Measurements from ENCODE around the gene MEX3D. TPM values are rescaled to one million over a fixed set of nuclear protein-coding genes. Genes with fewer than 3 reads are reported as not detected.

The MEX3D gene
- total RNA-seq, 1 donor from 2014 or later = 44.0 TPM

GRCh38 chr19:1598777-1599459, 30.8 kb upstream of the MEX3D start:
- peak; percentile 28 for DNase-seq (ENCODE audit: low read depth)

DNA sequence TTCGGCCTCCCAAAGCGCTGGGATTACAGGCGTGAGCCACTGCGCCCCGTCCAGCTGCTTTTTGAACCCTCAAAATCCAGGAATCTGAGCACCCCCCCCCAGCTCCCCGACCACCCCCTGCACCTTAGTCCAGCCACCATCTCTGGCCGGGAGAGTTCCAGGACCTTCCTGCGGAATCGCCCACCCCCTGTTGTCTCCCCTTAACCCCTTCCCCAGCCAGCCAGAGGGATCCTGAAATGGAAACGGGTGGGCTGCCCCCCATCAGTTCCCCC, 25.3 kb upstream of the MEX3D start:
- no peak for DNase-seq (ENCODE audit: low read depth)

DNA sequence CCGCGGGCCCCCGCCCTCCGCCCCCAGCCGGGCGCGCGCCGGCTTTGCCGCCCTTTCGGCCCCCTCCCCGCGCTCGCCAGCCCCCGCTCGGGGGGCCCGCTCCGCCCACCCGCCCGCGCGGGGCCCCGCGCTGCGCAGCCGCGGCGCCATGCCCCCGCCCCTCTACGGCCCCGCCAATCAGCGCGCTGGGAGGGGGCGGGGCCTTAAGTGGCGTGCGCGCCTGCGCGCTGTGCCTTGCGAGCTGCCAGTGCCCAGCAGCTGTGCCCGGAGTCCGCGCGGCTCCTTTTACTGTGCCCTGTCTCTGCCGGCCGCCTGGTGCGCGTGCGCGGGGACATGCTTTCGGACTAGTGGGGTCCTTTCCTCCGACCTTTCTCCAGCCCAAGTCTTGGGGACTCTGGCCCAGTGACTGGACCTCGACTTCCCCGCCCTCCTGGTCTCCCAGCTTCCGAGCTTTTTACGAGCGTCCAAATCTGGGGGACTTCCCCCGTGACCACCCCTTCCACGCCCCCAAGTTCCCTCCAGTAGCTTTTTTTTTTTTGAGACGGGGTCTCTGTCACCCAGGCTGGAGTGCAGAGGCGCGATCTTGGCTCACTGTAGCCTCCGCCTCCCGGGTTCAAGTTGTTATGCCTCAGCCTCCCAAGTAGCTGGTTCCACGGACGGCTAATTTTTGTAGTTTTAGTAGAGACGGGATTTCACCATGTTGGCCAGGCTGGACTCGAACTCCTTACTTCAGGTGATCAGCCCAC, 24.8 kb upstream of the MEX3D start, which contains the start of gene MBD3:
MBD3 (minus strand) TSS at position 111 of the 746 bp plus-strand sequence. CDS start 234 bp downstream, outside the sequence.
- DNase-seq (ENCODE audit: low read depth) = peak; percentile 95

DNA sequence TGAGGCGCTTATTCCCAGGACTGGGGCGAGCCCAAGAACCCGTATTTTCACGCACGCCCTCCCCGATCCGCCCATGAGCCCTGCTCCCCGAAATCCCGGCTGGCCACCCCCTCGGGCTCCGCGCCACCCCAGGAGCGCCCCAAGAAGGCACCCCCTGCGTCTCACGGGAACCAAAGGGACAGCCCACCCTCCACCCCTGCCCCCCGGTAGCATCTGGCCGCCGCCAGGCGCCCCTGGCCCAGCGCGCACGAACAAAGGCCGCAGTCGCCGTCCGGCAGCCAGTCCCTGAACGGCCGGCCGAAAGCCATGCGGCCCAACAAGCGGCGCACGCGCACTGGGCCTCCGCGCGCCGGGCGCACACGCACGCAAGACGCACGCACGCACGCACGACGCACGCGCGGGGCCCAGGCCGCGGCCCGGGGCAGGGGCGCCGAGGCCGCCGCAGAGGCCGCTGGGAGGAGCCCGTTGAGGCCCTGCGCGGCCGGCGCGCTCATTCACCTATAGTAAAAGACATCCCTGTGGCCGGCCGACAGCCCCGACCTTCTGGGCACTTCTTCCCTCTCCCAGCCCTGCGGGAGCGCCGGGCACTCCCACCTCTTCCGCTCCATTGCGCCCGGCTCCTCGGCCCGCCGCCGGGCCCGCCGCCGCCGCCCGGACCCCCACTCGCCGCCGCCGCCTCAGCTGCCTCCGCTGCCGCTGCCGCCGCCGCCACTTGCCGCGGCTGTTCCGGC, 24.1 kb upstream of the MEX3D start:
- peak; percentile 92 for DNase-seq (ENCODE audit: low read depth)

DNA sequence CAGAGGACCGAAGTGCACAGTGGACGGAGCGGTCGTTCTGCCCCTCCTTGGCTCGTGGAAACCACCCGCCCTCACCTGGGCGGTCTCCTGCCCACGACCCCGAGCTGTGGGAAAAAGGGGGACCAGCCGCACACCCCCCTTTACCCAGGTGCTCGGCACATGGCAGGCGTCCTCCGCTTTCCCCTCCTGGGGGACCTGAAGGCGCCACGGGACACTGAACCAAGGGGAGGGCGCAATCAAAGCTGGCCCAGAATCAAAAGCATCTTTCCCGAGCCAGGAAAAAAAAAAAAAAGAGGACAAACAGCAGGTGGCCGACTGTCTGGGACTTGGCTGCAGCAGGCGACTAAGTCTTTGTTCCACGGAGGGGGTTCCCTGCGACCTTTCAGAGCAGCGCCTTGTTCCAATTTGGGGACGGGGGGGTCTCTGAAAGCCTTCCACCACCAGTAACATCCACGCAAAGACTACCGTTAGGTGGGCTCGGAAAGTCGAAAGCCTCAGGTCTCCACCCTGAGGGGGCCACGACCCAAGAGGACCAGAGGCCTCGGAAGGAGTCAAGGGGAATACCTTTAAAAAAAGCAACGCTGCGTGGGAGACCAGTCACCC, 23.4 kb upstream of the MEX3D start:
- peak; percentile 65 for DNase-seq (ENCODE audit: low read depth)

GRCh38 chr19:1590641-1591397, 22.7 kb upstream of the MEX3D start:
- peak; percentile 37 for DNase-seq (ENCODE audit: low read depth)

- DNase-seq (ENCODE audit: low read depth) = peak; percentile 35
Observed at GRCh38 chr19:1587872-1588271, 19.7 kb upstream of the MEX3D start.

DNA sequence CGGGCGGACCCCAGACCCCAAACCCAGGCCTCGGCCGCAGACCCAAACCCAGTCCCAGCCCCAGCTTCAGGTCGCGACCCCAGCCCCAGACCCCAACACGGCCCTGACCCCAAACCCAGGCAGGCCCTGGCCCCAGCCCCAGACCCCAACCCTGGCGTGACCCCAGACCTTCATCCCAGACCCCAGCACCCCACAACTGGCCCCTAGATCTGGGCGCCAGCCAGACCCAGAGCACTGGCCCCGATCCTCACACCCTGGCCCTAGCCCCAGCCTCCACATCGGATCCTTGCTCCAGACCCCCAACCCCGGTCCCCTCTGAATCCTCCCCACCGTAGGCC, 17.1 kb upstream of the MEX3D start:
- no peak for DNase-seq (ENCODE audit: low read depth)

DNA sequence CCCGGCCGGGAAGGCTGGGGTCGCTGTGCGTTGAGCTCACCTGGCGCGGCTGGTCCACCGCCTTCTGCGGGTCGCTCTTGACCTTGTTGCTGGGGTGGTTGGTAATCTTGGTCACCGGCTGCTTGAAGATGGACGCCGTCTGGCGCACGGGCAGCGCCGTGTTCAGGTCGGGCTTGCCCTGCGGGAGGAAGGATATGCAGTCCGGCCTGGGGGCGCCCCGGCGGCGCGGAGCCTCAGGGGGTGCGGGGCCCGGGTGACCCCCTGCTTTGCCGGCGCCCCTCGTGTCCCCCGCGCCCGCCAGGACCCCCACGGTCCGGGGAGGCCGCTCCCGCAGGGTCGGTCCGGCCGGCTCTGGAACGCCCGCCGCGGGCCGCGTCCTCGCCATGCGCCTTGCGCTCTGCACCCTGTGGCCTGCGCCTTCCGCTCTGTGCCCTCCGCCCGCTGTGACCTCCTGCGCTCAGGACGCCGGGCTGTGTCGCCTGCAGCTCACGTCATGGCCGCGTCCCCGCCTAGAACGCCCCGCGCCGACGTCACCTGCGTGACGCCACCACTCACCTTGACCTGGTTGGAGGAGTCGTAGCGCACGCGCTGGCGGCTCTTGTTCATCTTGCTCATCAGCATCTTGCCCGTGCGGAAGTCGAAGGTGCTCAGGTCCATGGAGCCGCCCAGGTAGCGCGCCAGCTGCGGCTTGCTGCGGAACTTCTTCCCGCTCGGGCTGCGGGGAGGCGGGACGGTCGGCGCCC, 16.5 kb upstream of the MEX3D start:
- DNase-seq (ENCODE audit: low read depth) = no peak

DNA sequence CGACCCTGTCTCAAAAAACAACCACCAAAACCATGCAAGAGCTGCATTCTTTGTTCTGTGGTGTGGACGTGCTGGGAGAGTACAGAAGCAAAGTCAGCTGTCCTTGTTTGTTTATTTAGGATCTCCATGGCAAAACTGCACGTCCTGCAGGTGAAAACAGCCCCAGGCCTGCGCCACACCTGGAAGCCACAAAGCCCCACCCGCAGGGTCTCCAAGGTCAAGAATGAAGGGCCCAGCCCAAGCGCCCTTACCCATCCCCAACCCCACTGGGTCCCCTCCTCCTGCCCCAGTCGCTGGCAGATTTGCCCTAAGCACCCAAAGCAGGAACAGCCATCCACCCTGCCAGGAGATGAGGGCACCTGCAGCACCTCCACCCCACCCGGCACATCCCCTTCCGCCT, 14.1 kb upstream of the MEX3D start:
- DNase-seq (ENCODE audit: low read depth) = no peak

GRCh38 chr19:1580957-1581356, 12.8 kb upstream of the MEX3D start:
- no peak for DNase-seq (ENCODE audit: low read depth)

DNA sequence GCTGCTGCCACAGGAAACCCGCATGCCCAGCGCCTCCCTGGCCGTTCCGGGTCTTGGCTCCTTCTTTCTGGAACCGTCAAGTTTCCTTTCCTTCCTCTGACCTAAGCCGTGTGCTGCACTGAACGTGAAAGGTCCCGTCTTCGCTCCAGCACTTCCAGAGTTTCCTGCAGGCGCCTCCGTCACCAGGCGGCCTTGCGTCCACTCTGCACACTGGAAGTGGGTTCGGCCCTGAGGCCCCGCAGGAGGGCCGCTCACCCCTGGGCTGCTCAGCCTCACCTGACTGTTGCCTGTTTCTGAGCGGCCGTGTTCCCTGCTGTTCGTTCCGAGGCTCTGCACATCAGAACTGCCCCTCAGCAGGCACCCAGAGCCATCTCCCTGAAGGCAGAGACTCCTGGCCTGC, 12.3 kb upstream of the MEX3D start:
- DNase-seq (ENCODE audit: low read depth) = no peak

GRCh38 chr19:1579222-1579621, 11.1 kb upstream of the MEX3D start:
- no peak for DNase-seq (ENCODE audit: low read depth)

DNA sequence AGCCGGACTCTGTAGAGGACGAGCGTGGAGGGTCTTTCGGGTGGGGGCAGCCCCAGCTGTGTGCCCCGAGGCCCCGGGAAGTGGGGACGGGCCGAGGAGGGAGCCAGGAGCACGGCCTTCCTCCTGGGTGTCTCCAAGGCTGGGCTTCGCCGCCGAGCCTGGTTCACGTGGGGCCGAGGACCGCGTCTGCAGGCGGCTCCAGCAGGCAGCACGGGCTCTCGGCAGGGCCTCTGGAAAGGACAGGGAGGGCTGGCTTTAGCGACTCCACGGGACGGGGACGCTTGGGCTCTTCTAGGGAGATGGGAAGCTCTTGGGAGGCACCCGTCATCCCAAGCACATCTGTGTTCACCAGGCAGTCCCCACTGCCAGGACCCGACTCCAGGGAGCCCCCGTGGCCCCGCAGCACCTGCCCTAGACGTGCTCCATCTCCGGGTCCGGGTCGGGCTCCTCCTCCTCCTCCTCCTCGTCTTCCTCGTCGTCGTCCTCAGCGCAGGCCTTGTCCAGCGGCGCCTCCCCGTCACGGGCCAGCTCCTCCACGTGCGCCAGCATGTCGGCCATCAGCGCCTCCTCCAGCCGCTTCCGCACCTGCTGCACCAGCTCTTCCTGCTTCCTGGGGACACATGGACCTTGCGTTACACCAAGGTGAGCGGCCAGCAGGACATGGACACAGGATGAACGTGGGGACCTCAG, 9.9 kb upstream of the MEX3D start:
- DNase-seq (ENCODE audit: low read depth) = no peak

DNA sequence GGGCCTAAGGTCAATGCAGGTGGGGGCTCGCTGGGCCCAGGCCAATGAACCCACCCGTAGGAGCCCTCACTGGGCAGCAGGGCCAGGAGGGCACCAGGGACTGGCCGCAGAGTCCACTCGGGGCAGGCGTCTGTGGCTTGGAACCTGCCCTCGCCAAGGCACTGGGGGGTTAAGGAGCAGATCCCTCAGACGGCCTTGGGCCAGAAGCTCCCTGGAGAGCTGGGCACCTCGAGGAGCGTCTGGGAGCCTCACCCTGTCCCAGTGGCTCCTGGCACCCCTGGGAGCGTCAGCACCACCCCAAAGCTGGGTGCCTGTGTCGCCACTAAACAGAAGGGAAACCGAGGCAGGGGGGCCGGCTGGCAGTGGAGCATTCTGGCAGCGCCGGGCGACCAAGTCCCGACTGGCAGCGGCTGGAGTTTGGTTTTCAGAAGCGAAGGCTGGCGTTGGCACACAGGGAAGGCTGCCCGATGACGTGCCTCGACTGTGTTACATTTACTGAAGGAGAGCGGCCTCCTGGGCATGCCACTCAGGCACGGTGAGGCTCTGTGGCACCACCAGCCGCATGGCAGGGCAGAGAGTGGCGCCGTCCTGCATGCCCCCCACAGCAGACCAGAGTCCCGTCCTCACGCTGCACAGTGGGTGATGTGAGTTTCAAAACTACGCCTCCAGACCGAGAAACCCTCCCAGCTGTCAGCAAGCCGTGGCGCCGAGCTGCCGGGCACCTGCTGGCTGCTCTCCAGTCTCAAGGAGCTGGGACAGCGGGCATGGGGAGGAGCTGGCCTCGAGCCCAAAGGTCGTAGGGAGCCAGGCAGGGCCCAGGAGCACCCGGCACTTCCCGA, 9.2 kb upstream of the MEX3D start:
- no peak for DNase-seq (ENCODE audit: low read depth)

DNA sequence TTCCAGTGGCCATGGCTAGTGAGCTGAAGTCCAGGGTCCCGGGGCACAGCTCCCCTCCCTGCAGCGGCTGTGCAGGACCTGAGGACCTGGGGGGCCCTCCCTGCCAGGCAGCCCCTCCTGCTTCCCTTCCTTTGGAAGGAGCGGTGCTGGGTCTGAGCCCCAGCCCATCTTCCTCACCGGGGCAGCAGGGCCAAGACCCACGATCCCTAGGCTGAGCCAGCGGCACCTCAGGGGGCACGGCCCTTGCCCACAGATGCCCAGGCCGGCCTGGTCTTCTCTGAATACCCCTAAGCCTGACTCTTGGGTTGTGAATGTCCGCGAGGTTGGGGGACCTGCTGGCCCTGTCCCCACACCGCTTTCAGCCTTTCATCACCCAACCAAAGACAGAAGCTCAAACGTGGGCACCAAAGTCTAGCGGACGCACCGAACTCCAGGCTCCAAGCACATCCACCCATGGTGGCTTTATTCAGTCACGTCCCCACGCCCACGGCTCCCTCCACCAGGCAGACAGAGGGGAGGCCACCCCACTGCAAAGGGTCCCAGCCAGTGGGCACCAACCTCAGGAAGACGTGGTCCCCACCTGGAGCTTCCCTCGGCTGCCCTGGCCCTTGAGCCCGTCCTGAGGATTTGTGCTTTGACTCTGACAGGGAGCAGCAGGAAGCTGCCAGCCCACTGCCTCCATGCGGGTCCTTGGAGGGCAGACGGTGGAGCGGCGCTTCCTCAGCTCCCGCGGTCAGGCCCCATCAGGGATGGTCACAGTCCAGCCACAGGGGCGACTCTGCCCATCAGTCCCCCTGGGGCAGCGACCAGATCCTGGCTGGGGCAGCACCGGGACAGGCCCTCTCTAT, 8.3 kb upstream of the MEX3D start:
- no peak for DNase-seq (ENCODE audit: low read depth)

DNA sequence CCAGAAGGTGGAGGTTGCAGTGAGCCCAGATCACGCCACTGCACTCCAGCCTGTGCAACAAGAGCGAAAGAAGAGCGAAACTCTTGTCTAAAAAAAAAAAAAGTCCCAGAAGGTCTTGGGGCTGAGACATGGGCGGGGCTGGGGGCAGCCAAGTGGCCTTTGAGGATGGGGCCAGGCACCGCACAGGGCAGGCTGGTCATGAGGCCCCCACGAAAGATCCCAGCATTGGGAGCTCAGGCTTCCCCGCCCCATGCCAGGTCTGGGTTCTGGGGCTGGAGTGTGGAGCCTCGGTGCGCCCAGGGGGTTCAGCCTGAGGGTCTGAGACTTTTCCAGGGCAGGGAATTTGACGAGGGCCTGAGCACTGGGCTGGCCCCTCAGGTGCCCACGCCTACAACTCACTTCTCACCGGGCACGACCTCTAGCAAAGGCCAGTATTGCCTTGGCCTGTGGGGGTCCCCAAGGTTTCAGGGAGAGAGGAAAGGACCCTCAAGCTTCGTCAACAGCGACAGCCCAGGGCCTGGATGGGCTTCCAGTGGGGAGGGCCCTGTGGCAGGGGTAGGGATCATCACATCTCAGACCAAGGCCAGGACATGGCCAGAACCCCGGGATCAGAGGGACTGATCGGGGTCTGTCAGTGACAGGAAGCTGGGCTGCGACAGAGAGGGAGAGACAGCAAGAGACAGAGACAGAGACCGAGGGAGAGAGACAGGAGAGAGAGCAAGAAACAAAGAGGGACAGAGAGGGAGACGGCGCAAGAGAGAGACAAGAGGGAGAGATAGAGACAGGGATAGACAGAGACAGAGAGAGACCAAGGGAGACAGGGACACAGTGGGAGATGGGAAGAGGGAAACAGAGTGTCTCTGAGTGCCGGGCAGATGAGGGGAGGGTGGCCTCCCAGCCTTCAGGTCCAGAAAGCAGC, 7.5 kb upstream of the MEX3D start:
- no peak for DNase-seq (ENCODE audit: low read depth)
